ENCODE results near the gene DNAI7.

Gene DNAI7

GRCh38 chr12:25202137-25202536 is 7.2 kb upstream of the DNAI7 start:
- Histone ChIP-seq H3K4me3 (ENCODE audit: low read length) (no peak overlapping the region), H3K27me3 (ENCODE audit: insufficient read depth, low read length) (no peaks in the 10 kb centered on the region), H3K4me1 (ENCODE audit: insufficient read depth, low read length) (no peaks in the 10 kb centered on the region), H3K27ac (ENCODE audit: low read length) (no peak overlapping the region), H3K9ac (ENCODE audit: low read depth, low read length) (no peak overlapping the region), H3K9me3 (ENCODE audit: insufficient read depth, low read depth, low read length) (no peaks in the 10 kb centered on the region), H3K36me3 (ENCODE audit: insufficient read depth, low read depth, low read length) (peaks cover 17% of the 10 kb centered on the region)

GRCh38 chr12:25200703-25201102 is 5.7 kb upstream of the DNAI7 start:
- no peak overlapping the region for H3K27ac ChIP-seq (ENCODE audit: low read length)

DNA sequence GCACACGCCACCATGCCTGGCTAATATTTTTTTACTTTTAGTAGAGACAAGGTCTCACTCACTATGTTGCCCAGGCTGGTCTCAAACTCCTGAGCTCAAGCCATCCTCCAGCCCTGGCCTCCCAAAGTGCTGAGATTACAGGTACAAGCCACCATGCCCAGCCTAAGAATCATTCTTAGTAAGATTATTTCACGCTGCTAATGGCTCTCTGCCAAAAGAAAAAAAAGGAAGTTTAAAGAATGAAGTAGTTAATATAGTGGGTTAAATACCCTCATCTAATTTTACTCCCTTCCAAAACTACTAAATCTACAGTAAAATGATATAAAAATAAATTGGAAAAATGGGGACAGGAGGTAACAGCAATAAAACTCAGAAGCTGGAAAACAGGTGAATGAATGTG is 2.6 kb upstream of the DNAI7 start:
- H3K27ac ChIP-seq (ENCODE audit: low read length), result no peak overlapping the region
- no peaks in the 10 kb centered on the region for H3K9me3 ChIP-seq (ENCODE audit: insufficient read depth, low read depth, low read length)
- H3K27me3 ChIP-seq (ENCODE audit: insufficient read depth, low read length), result no peaks in the 10 kb centered on the region
- H3K4me1 ChIP-seq (ENCODE audit: insufficient read depth, low read length), result peaks cover 5% of the 10 kb centered on the region; the same call in 1 of the 2 replicates
- no peak overlapping the region for H3K4me3 ChIP-seq (ENCODE audit: low read length)
- no peaks in the 10 kb centered on the region for H3K36me3 ChIP-seq (ENCODE audit: insufficient read depth, low read depth, low read length)
- H3K9ac ChIP-seq (ENCODE audit: low read depth, low read length), result no peak overlapping the region

More at GRCh38 chr12:25200703-25201102, 5.7 kb upstream of the DNAI7 start:
- peaks cover 6% of the 10 kb centered on the region; the same call in 1 of the 2 replicates for H3K36me3 ChIP-seq (ENCODE audit: insufficient read depth, low read depth, low read length)
- no peaks in the 10 kb centered on the region for H3K9me3 ChIP-seq (ENCODE audit: insufficient read depth, low read depth, low read length)
- H3K4me1 ChIP-seq (ENCODE audit: insufficient read depth, low read length), result peaks cover 5% of the 10 kb centered on the region; the same call in 1 of the 2 replicates
- H3K27me3 ChIP-seq (ENCODE audit: insufficient read depth, low read length), result no peaks in the 10 kb centered on the region
- H3K9ac ChIP-seq (ENCODE audit: low read depth, low read length), result no peak overlapping the region
- no peak overlapping the region for H3K4me3 ChIP-seq (ENCODE audit: low read length)

GRCh38 chr12:25194722-25195055 is 271 bp downstream of the DNAI7 start:
- Histone ChIP-seq H3K9ac (ENCODE audit: low read depth, low read length) (peak overlapping the region; percentile 45; the same call in 1 of the 2 replicates), H3K4me1 (ENCODE audit: insufficient read depth, low read length) (peaks cover 5% of the 10 kb centered on the region; the same call in 1 of the 2 replicates), H3K9me3 (ENCODE audit: insufficient read depth, low read depth, low read length) (no peaks in the 10 kb centered on the region), H3K27me3 (ENCODE audit: insufficient read depth, low read length) (no peaks in the 10 kb centered on the region), H3K36me3 (ENCODE audit: insufficient read depth, low read depth, low read length) (no peaks in the 10 kb centered on the region), H3K4me3 (ENCODE audit: low read length) (peak overlapping the region; percentile 80), H3K27ac (ENCODE audit: low read length) (no peak overlapping the region)

DNA sequence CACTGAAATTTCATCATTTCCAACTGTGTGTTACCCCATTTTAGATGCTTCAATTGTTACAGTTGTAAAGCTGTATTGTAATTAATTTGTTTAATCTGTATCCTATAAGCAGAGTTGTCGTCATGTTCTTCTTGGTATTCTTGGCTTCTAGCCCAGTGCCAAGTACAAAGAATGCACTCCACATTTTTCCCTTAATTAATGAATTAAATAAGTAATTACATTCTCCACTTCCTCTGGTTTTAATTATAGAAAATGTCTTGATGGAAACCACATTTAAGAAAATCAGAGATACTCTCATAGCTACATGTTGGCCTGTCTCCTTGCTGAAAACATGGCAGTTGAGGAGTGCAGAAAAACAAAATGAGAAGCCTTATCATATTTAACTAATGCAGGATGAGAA is 746 bp downstream of the DNAI7 start:
- no peak overlapping the region; the same call in 1 of the 2 replicates for H3K9ac ChIP-seq (ENCODE audit: low read depth, low read length)
- no peaks in the 10 kb centered on the region for H3K9me3 ChIP-seq (ENCODE audit: insufficient read depth, low read depth, low read length)
- H3K27me3 ChIP-seq (ENCODE audit: insufficient read depth, low read length), result no peaks in the 10 kb centered on the region
- H3K4me3 ChIP-seq (ENCODE audit: low read length), result peak overlapping the region; percentile 80
- no peaks in the 10 kb centered on the region for H3K36me3 ChIP-seq (ENCODE audit: insufficient read depth, low read depth, low read length)
- no peak overlapping the region for H3K27ac ChIP-seq (ENCODE audit: low read length)
- peaks cover 5% of the 10 kb centered on the region; the same call in 1 of the 2 replicates for H3K4me1 ChIP-seq (ENCODE audit: insufficient read depth, low read length)

DNA sequence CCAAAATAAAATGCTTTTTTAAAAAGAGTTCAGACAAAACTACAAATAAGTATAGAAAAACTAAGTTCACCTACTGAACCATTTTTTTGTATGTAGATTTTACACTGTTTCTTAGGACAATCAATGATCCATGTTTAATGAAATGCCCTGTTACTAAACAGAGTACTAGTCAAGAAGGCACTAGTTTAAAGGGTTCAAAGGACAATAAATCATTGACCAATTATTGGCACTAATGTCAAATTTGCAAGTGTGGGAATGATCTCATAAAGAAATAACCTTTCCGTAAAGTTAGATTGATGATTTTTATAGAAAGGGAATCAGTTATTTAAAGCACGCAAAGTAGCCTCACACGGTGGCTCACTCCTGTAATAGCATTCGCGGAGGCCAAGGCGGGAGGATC is 4.2 kb downstream of the DNAI7 start:
- Histone ChIP-seq H3K9ac (ENCODE audit: low read depth, low read length) (no peak overlapping the region), H3K27ac (ENCODE audit: low read length) (no peak overlapping the region)

DNA sequence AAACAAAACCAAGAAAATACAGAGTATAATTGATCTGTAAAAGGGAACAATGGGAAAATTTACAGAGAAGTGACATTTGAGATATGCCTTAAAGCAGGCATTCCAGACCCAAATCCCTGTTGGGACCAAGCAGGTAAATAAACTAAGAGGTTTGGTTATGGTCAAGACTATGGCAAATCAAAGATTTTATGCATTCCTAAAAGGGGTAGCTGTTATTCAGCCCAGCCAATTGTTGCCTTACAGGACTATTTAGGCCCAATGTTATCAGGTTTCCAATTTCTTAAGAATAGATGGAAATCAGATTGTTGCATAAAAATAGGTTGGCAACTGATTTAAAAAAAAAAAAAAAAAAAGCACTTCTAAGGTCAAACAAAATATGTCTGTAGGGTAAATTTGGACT is 5.3 kb downstream of the DNAI7 start:
- Histone ChIP-seq H3K4me1 (ENCODE audit: insufficient read depth, low read length) (no peaks in the 10 kb centered on the region), H3K9me3 (ENCODE audit: insufficient read depth, low read depth, low read length) (no peaks in the 10 kb centered on the region), H3K36me3 (ENCODE audit: insufficient read depth, low read depth, low read length) (no peaks in the 10 kb centered on the region), H3K27me3 (ENCODE audit: insufficient read depth, low read length) (no peaks in the 10 kb centered on the region), H3K4me3 (ENCODE audit: low read length) (no peak overlapping the region), H3K9ac (ENCODE audit: low read depth, low read length) (no peak overlapping the region), H3K27ac (ENCODE audit: low read length) (no peak overlapping the region)

More for the DNA sequence above, 4.2 kb downstream of the DNAI7 start:
- no peaks in the 10 kb centered on the region for H3K36me3 ChIP-seq (ENCODE audit: insufficient read depth, low read depth, low read length)
- H3K4me1 ChIP-seq (ENCODE audit: insufficient read depth, low read length), result peaks cover under 1% of the 10 kb centered on the region; the same call in 1 of the 2 replicates
- no peak overlapping the region for H3K4me3 ChIP-seq (ENCODE audit: low read length)
- no peaks in the 10 kb centered on the region for H3K27me3 ChIP-seq (ENCODE audit: insufficient read depth, low read length)
- H3K9me3 ChIP-seq (ENCODE audit: insufficient read depth, low read depth, low read length), result no peaks in the 10 kb centered on the region

DNA sequence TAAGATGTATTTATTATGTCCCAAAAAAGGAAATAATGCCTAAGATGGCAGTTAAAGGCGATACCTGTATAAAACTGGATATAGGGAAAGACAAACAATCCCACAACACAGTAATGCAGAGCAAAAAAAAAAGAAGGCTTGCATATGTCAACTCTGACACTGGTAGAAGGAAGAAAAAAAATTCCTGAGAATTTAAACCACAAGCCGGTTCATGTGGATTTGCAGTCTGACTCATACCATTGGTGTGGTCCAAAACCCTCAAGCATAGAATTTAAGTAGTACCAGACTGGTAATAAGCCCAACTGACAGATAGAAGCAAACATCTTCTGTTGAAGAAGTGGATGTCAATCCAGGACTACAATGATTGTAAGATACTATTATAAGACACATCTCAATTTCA is 7.2 kb downstream of the DNAI7 start:
- Histone ChIP-seq H3K4me1 (ENCODE audit: insufficient read depth, low read length) (no peaks in the 10 kb centered on the region), H3K27ac (ENCODE audit: low read length) (no peak overlapping the region), H3K9ac (ENCODE audit: low read depth, low read length) (no peak overlapping the region), H3K27me3 (ENCODE audit: insufficient read depth, low read length) (no peaks in the 10 kb centered on the region), H3K9me3 (ENCODE audit: insufficient read depth, low read depth, low read length) (no peaks in the 10 kb centered on the region), H3K36me3 (ENCODE audit: insufficient read depth, low read depth, low read length) (no peaks in the 10 kb centered on the region), H3K4me3 (ENCODE audit: low read length) (no peak overlapping the region)

- H3K27me3 ChIP-seq (ENCODE audit: insufficient read depth, low read length), result no peaks in the 10 kb centered on the region
- H3K4me3 ChIP-seq (ENCODE audit: low read length), result no peak overlapping the region
- H3K9me3 ChIP-seq (ENCODE audit: insufficient read depth, low read depth, low read length), result no peaks in the 10 kb centered on the region
- H3K36me3 ChIP-seq (ENCODE audit: insufficient read depth, low read depth, low read length), result no peaks in the 10 kb centered on the region
- no peak overlapping the region for H3K9ac ChIP-seq (ENCODE audit: low read depth, low read length)
- H3K27ac ChIP-seq (ENCODE audit: low read length), result no peak overlapping the region
- no peaks in the 10 kb centered on the region for H3K4me1 ChIP-seq (ENCODE audit: insufficient read depth, low read length)
Observed at GRCh38 chr12:25186788-25187402, 8.1 kb downstream of the DNAI7 start.

DNA sequence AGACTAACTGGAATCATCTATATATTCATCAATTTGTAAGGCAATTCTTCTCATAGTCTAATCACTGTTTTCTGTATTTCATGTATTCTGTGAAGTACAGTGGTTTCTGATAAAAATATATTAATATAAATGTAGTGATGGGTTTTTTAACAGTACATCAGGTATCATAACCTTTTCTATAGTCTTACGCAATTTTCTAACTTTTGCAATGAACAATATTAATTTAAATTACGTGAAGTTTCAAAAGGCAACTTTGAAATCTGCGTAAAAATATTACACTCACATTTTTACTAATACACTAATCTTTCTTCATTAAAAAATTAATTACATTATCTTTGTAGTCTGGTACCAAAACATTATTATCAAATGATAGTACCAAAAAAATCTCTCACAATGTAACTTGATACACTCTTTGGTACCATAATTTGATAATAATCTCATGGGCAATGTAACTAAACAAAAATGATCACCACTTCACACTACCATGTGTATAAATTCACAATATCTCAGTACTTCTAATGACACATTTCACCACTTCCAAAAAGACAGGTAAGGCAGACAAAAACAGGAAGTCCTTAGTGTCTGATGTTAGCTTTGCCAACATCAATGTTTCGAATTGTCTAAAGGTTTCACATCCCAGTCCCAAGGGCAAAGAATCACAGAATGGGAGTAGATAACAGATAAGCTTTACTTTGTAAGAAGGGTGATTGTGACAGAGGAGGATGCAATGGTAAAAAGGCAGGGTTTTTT is 8.7 kb downstream of the DNAI7 start:
- H3K4me3 ChIP-seq (ENCODE audit: low read length), result no peak overlapping the region
- no peak overlapping the region for H3K9ac ChIP-seq (ENCODE audit: low read depth, low read length)
- no peaks in the 10 kb centered on the region for H3K36me3 ChIP-seq (ENCODE audit: insufficient read depth, low read depth, low read length)
- H3K27ac ChIP-seq (ENCODE audit: low read length), result no peak overlapping the region
- H3K27me3 ChIP-seq (ENCODE audit: insufficient read depth, low read length), result no peaks in the 10 kb centered on the region
- no peaks in the 10 kb centered on the region for H3K9me3 ChIP-seq (ENCODE audit: insufficient read depth, low read depth, low read length)
- H3K4me1 ChIP-seq (ENCODE audit: insufficient read depth, low read length), result no peaks in the 10 kb centered on the region

DNA sequence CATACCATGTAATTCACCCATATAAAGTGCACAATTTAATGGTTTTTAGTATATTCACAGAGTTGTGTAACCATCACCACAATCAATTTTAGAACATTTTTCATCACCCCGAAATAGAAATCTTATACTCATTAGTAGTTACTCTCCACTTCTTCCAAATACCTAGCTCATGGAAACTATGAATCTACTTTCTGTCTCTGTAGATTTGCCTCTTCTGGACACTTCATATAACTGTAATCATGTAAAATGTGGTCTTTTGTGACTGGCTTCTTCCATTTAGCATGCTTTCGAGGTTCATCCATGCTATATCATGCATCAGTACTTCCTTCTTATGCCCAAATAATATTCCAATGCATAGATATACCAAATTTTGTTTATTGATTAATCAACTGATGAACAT is 10.8 kb downstream of the DNAI7 start:
- Histone ChIP-seq H3K36me3 (ENCODE audit: insufficient read depth, low read depth, low read length) (no peaks in the 10 kb centered on the region), H3K9ac (ENCODE audit: low read depth, low read length) (no peak overlapping the region), H3K4me3 (ENCODE audit: low read length) (no peak overlapping the region), H3K4me1 (ENCODE audit: insufficient read depth, low read length) (no peaks in the 10 kb centered on the region), H3K9me3 (ENCODE audit: insufficient read depth, low read depth, low read length) (no peaks in the 10 kb centered on the region), H3K27ac (ENCODE audit: low read length) (no peak overlapping the region), H3K27me3 (ENCODE audit: insufficient read depth, low read length) (no peaks in the 10 kb centered on the region)

DNA sequence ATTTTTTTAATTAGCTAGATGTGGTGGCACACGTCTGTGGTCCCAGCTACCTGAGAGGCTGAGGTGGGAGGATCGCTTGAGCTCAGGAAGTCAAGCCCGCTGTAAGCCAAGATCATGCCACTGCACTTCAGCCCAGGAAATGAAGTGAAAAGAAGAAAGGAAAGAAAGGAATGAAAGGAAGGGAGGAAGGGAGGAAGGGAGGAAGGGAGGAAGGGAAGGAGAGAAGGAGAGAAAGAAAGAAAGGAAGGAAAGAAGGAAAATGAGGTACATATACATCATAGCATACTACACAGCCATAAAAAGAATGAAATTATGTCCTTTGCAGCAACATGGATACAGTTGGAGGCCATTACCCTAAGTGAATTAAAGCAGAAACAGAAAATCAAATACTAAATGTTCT is 12.2 kb downstream of the DNAI7 start:
- Histone ChIP-seq H3K9ac (ENCODE audit: low read depth, low read length) (no peak overlapping the region), H3K36me3 (ENCODE audit: insufficient read depth, low read depth, low read length) (no peaks in the 10 kb centered on the region), H3K27me3 (ENCODE audit: insufficient read depth, low read length) (no peaks in the 10 kb centered on the region), H3K27ac (ENCODE audit: low read length) (no peak overlapping the region), H3K4me1 (ENCODE audit: insufficient read depth, low read length) (no peaks in the 10 kb centered on the region), H3K9me3 (ENCODE audit: insufficient read depth, low read depth, low read length) (no peaks in the 10 kb centered on the region), H3K4me3 (ENCODE audit: low read length) (no peak overlapping the region)
